ENCODE measurements around the gene CITED2. TPM values are rescaled to one million over a fixed set of nuclear protein-coding genes. Genes with fewer than 3 reads are reported as not detected.
"Not testable (repeated sequence)": the region's sequence is repeated elsewhere in the genome, so short reads cannot be mapped to it uniquely, and the experiment has no call there.

The CITED2 gene
- total RNA-seq, result 41.8 TPM

- Histone ChIP-seq H3K4me3 (ENCODE audit: low read length in 3 of 3) (peak within 1 kb of the TSS; percentile 96 to 100 (median 98)), H3K4me1 (ENCODE audit: control insufficient read depth in 3 of 3, insufficient read depth in 3 of 3, low read length in 3 of 3) (peaks cover 15 to 26% (median 21%) of the 10 kb centered on the region in 3 donors), H3K9me3 (ENCODE audit: control insufficient read depth in 3 of 3, low read length in 3 of 3) (no peaks in the 10 kb centered on the region), H3K27ac (ENCODE audit: low read depth, low read length) (peak within 1 kb of the TSS; percentile 96), H3K27me3 (ENCODE audit: control insufficient read depth in 3 of 3, insufficient read depth in 3 of 3, low read length in 3 of 3) (no peaks in the 10 kb centered on the region), H3K36me3 (ENCODE audit: control insufficient read depth in 3 of 3, insufficient read depth in 3 of 3, low read length in 3 of 3) (peaks cover 13 to 22% (median 13%) of the 10 kb centered on the region in 3 donors), H3K9ac (ENCODE audit: low read depth in 1 of 3, low read length in 3 of 3) (peak within 1 kb of the TSS; percentile 97 to 99 (median 99))
These were observed at the start of gene CITED2 for GRCh38 chr6:139374357-139375225. TSS of gene CITED2 (minus strand) at chr6:139374648. CDS start at chr6:139373944, 704 bp downstream.

GRCh38 chr6:139423037-139423703 is 48.7 kb upstream of the CITED2 start:
- no peak overlapping the region for H3K27ac ChIP-seq (ENCODE audit: low read depth, low read length)
- no peak overlapping the region for H3K4me3 ChIP-seq (ENCODE audit: low read length in 3 of 3)
- no peak overlapping the region for H3K9ac ChIP-seq (ENCODE audit: low read depth in 1 of 3, low read length in 3 of 3)
- no peaks in the 10 kb centered on the region for H3K9me3 ChIP-seq (ENCODE audit: control insufficient read depth in 3 of 3, low read length in 3 of 3)
- no peaks in the 10 kb centered on the region for H3K27me3 ChIP-seq (ENCODE audit: control insufficient read depth in 3 of 3, insufficient read depth in 3 of 3, low read length in 3 of 3)
- H3K36me3 ChIP-seq (ENCODE audit: control insufficient read depth in 3 of 3, insufficient read depth in 3 of 3, low read length in 3 of 3), result no peaks in the 10 kb centered on the region
- peaks cover 2 to 4% (median 3%) of the 10 kb centered on the region in 3 donors for H3K4me1 ChIP-seq (ENCODE audit: control insufficient read depth in 3 of 3, insufficient read depth in 3 of 3, low read length in 3 of 3)

- Histone ChIP-seq H3K27ac (ENCODE audit: low read depth, low read length) (no peak overlapping the region), H3K36me3 (ENCODE audit: control insufficient read depth in 3 of 3, insufficient read depth in 3 of 3, low read length in 3 of 3) (no peaks in the 10 kb centered on the region), H3K4me3 (ENCODE audit: low read length in 3 of 3) (no peak overlapping the region), H3K4me1 (ENCODE audit: control insufficient read depth in 3 of 3, insufficient read depth in 3 of 3, low read length in 3 of 3) (peaks cover 2 to 4% (median 3%) of the 10 kb centered on the region in 3 donors), H3K9ac (ENCODE audit: low read depth in 1 of 3, low read length in 3 of 3) (no peak overlapping the region), H3K27me3 (ENCODE audit: control insufficient read depth in 3 of 3, insufficient read depth in 3 of 3, low read length in 3 of 3) (no peaks in the 10 kb centered on the region), H3K9me3 (ENCODE audit: control insufficient read depth in 3 of 3, low read length in 3 of 3) (no peaks in the 10 kb centered on the region)
These were observed 47.9 kb upstream of the CITED2 start for GRCh38 chr6:139422105-139423036.

GRCh38 chr6:139418481-139419132 is 44.2 kb upstream of the CITED2 start:
- Histone ChIP-seq H3K4me3 (ENCODE audit: low read length in 3 of 3) (no peak overlapping the region), H3K9me3 (ENCODE audit: control insufficient read depth in 3 of 3, low read length in 3 of 3) (no peaks in the 10 kb centered on the region), H3K27ac (ENCODE audit: low read depth, low read length) (no peak overlapping the region), H3K36me3 (ENCODE audit: control insufficient read depth in 3 of 3, insufficient read depth in 3 of 3, low read length in 3 of 3) (no peaks in the 10 kb centered on the region), H3K4me1 (ENCODE audit: control insufficient read depth in 3 of 3, insufficient read depth in 3 of 3, low read length in 3 of 3) (no peaks in the 10 kb centered on the region), H3K9ac (ENCODE audit: low read depth in 1 of 3, low read length in 3 of 3) (no peak overlapping the region), H3K27me3 (ENCODE audit: control insufficient read depth in 3 of 3, insufficient read depth in 3 of 3, low read length in 3 of 3) (no peaks in the 10 kb centered on the region)

GRCh38 chr6:139416146-139416545 is 41.7 kb upstream of the CITED2 start:
- Histone ChIP-seq H3K4me3 (ENCODE audit: low read length in 3 of 3) (no peak overlapping the region), H3K27me3 (ENCODE audit: control insufficient read depth in 3 of 3, insufficient read depth in 3 of 3, low read length in 3 of 3) (no peaks in the 10 kb centered on the region), H3K27ac (ENCODE audit: low read depth, low read length) (no peak overlapping the region), H3K36me3 (ENCODE audit: control insufficient read depth in 3 of 3, insufficient read depth in 3 of 3, low read length in 3 of 3) (no peaks in the 10 kb centered on the region), H3K9me3 (ENCODE audit: control insufficient read depth in 3 of 3, low read length in 3 of 3) (no peaks in the 10 kb centered on the region), H3K9ac (ENCODE audit: low read depth in 1 of 3, low read length in 3 of 3) (no peak overlapping the region), H3K4me1 (ENCODE audit: control insufficient read depth in 3 of 3, insufficient read depth in 3 of 3, low read length in 3 of 3) (no peaks in the 10 kb centered on the region)

GRCh38 chr6:139415365-139415764 is 40.9 kb upstream of the CITED2 start:
- Histone ChIP-seq H3K9me3 (ENCODE audit: control insufficient read depth in 3 of 3, low read length in 3 of 3) (no peaks in the 10 kb centered on the region), H3K27ac (ENCODE audit: low read depth, low read length) (no peak overlapping the region), H3K4me3 (ENCODE audit: low read length in 3 of 3) (no peak overlapping the region), H3K4me1 (ENCODE audit: control insufficient read depth in 3 of 3, insufficient read depth in 3 of 3, low read length in 3 of 3) (no peaks in the 10 kb centered on the region), H3K27me3 (ENCODE audit: control insufficient read depth in 3 of 3, insufficient read depth in 3 of 3, low read length in 3 of 3) (no peaks in the 10 kb centered on the region), H3K36me3 (ENCODE audit: control insufficient read depth in 3 of 3, insufficient read depth in 3 of 3, low read length in 3 of 3) (no peaks in the 10 kb centered on the region), H3K9ac (ENCODE audit: low read depth in 1 of 3, low read length in 3 of 3) (no peak overlapping the region)

- H3K4me3 ChIP-seq (ENCODE audit: low read length in 3 of 3); H3K9ac ChIP-seq (ENCODE audit: low read depth in 1 of 3, low read length in 3 of 3); H3K36me3 ChIP-seq (ENCODE audit: control insufficient read depth in 3 of 3, insufficient read depth in 3 of 3, low read length in 3 of 3); H3K27ac ChIP-seq (ENCODE audit: low read depth, low read length); H3K9me3 ChIP-seq (ENCODE audit: control insufficient read depth in 3 of 3, low read length in 3 of 3); H3K27me3 ChIP-seq (ENCODE audit: control insufficient read depth in 3 of 3, insufficient read depth in 3 of 3, low read length in 3 of 3); H3K4me1 ChIP-seq (ENCODE audit: control insufficient read depth in 3 of 3, insufficient read depth in 3 of 3, low read length in 3 of 3): not testable (repeated sequence)
These were observed 37.7 kb upstream of the CITED2 start for GRCh38 chr6:139412103-139412502.

GRCh38 chr6:139409026-139409425 is 34.6 kb upstream of the CITED2 start:
- no peak overlapping the region for H3K4me3 ChIP-seq (ENCODE audit: low read length in 3 of 3)
- H3K9me3 ChIP-seq (ENCODE audit: control insufficient read depth in 3 of 3, low read length in 3 of 3), result no peaks in the 10 kb centered on the region
- H3K9ac ChIP-seq (ENCODE audit: low read depth in 1 of 3, low read length in 3 of 3), result no peak overlapping the region
- no peaks in the 10 kb centered on the region for H3K27me3 ChIP-seq (ENCODE audit: control insufficient read depth in 3 of 3, insufficient read depth in 3 of 3, low read length in 3 of 3)
- peaks cover 0 to 4% (median 3%) of the 10 kb centered on the region in 3 donors for H3K4me1 ChIP-seq (ENCODE audit: control insufficient read depth in 3 of 3, insufficient read depth in 3 of 3, low read length in 3 of 3)
- no peak overlapping the region for H3K27ac ChIP-seq (ENCODE audit: low read depth, low read length)
- H3K36me3 ChIP-seq (ENCODE audit: control insufficient read depth in 3 of 3, insufficient read depth in 3 of 3, low read length in 3 of 3), result no peaks in the 10 kb centered on the region

- Histone ChIP-seq H3K4me3 (ENCODE audit: low read length in 3 of 3) (no peak overlapping the region), H3K4me1 (ENCODE audit: control insufficient read depth in 3 of 3, insufficient read depth in 3 of 3, low read length in 3 of 3) (peaks cover 0 to 4% (median 3%) of the 10 kb centered on the region in 3 donors), H3K27me3 (ENCODE audit: control insufficient read depth in 3 of 3, insufficient read depth in 3 of 3, low read length in 3 of 3) (no peaks in the 10 kb centered on the region), H3K27ac (ENCODE audit: low read depth, low read length) (no peak overlapping the region), H3K36me3 (ENCODE audit: control insufficient read depth in 3 of 3, insufficient read depth in 3 of 3, low read length in 3 of 3) (no peaks in the 10 kb centered on the region), H3K9me3 (ENCODE audit: control insufficient read depth in 3 of 3, low read length in 3 of 3) (no peaks in the 10 kb centered on the region), H3K9ac (ENCODE audit: low read depth in 1 of 3, low read length in 3 of 3) (no peak overlapping the region)
These were observed 33.3 kb upstream of the CITED2 start for GRCh38 chr6:139407718-139408222.

Data from skeletal muscle tissue (tissue), 4 donors.